OCI-LY3 (cell line): ENCODE data around the gene GPHN.
"Not testable (repeated sequence)": the region's sequence is repeated elsewhere in the genome, so short reads cannot be mapped to it uniquely, and the experiment has no call there.

Experiments
- H2AFZ ChIP-seq: fragments of 200-600, 300-600 bp; shearing (Covaris generic); 2 replicates; pipeline ENCODE4 v1.6.0; 2014; ENCODE audit warnings: antibody characterized with exemption, low read depth, low read length
- H3K27ac ChIP-seq: fragments of 200-600, 300-600 bp; sonication (generic); 2 replicates; pipeline ENCODE4 v1.5.1; 2014; ENCODE audit warnings: mild to moderate bottlenecking, low read length, moderate library complexity, mixed read lengths
- H3K27me3 ChIP-seq: fragments of 200-600, 300-600 bp; sonication (generic); 2 replicates; pipeline ENCODE4 v1.6.1; 2014; ENCODE audit warnings: low read depth, low read length, mixed read lengths
- H3K36me3 ChIP-seq: fragments of 200-600, 300-600 bp; sonication (generic); replicated peaks from 2 replicates; pipeline ENCODE3; 2014; ENCODE audit warnings: low read depth, low read length, mixed read lengths
- H3K4me1 ChIP-seq: fragments of 300-600, 200-600 bp; sonication (generic); 2 replicates; pipeline ENCODE4 v1.6.1; 2014; ENCODE audit warnings: low read length, mixed read lengths
- H3K4me2 ChIP-seq: fragments of 200-600, 300-600 bp; sonication (generic); 2 replicates; pipeline ENCODE4 v1.6.1; 2014; ENCODE audit warnings: low read length, mixed read lengths
- H3K4me3 ChIP-seq: fragments of 300-600, 200-600 bp; sonication (generic); 2 replicates; pipeline ENCODE4 v1.5.1; 2014; ENCODE audit warnings: antibody characterized with exemption, mild to moderate bottlenecking, low read length, moderate library complexity
- H3K79me2 ChIP-seq: fragments of 300-600, 200-600 bp; shearing (Covaris generic); 2 replicates; pipeline ENCODE4 v1.6.1; 2014; ENCODE audit warnings: mild to moderate bottlenecking, low read length, mixed read lengths
- H3K9ac ChIP-seq: fragments of 300-600, 200-600 bp; shearing (Covaris generic); 2 replicates; pipeline ENCODE4 v1.6.0; 2014; ENCODE audit warnings: mild to moderate bottlenecking, low read length, moderate library complexity
- H3K9me3 ChIP-seq: fragments of 200-600, 300-600 bp; shearing (Covaris generic); 2 replicates; pipeline ENCODE4 v1.6.1; 2014; ENCODE audit warnings: low read length, mixed read lengths; ENCODE audit not compliant: insufficient read depth
- H4K20me1 ChIP-seq: fragments of 200-600, 300-600 bp; sonication (generic); 2 replicates; pipeline ENCODE4 v1.6.1; 2016; ENCODE audit warnings: low read length, mixed read lengths; ENCODE audit not compliant: insufficient read depth
- CTCF ChIP-seq: fragments of 200-600, 300-600 bp; sonication (generic); IDR thresholded peaks from 2 replicates; pipeline ENCODE4 v1.5.1; 2014; ENCODE audit warnings: antibody characterized with exemption, low read length, low read depth
- EZH2phosphoT487 ChIP-seq: fragments of 200-600 bp; shearing (Covaris generic); IDR thresholded peaks from 2 replicates; pipeline ENCODE4 v1.6.1; 2018; ENCODE audit warnings: antibody characterized with exemption, mixed run types, low read depth

Gene GPHN

GRCh38 chr14:66541627-66542026 is 33.7 kb downstream of the GPHN start:
- TF ChIP-seq CTCF = no peak
- TF ChIP-seq EZH2phosphoT487 = no peak
- H4K20me1 ChIP-seq = peaks cover 16% of the 10 kb centered on the region; the same call in 1 of the 2 replicates
- H2AFZ ChIP-seq = no peak overlapping the region
- no peak overlapping the region for H3K4me3 ChIP-seq
- no peaks in the 10 kb centered on the region for H3K36me3 ChIP-seq
- 0 out of 2 replicates have a peak, but pooled peaks cover 3% of the 10 kb centered on the region for H3K4me1 ChIP-seq
- no peak overlapping the region for H3K27ac ChIP-seq
- no peak overlapping the region for H3K4me2 ChIP-seq
- peaks cover 70% of the 10 kb centered on the region for H3K79me2 ChIP-seq
- H3K9ac ChIP-seq = no peak overlapping the region
- no peaks in the 10 kb centered on the region for H3K9me3 ChIP-seq
- H3K27me3 ChIP-seq = no peaks in the 10 kb centered on the region

DNA sequence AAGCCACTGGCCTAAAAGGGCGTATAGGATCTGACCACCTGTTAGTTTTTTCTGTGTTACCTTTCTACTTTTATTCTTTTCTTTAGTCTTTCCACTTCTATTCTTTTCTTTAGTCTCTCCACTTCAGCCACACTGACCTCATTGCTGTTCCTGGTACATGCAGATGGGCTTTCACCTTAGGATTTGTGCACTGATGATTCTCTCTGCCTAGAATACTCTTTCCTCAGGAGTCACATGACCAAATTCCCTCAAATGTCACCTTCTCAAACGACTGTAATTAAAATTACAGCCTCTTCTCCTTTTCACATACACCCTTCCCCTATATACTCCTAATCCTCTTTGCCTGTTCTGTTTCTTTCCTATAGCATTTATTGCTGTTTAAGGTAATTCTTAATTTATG is 36.0 kb downstream of the GPHN start:
- Histone ChIP-seq H3K4me1 (0 out of 2 replicates have a peak, but pooled peaks cover under 1% of the 10 kb centered on the region), H3K9ac (no peak overlapping the region), H4K20me1 (peaks cover 16% of the 10 kb centered on the region; the same call in 1 of the 2 replicates), H3K9me3 (no peaks in the 10 kb centered on the region), H3K4me2 (no peak overlapping the region), H2AFZ (no peak overlapping the region), H3K36me3 (no peaks in the 10 kb centered on the region), H3K79me2 (peaks cover 47% of the 10 kb centered on the region), H3K4me3 (no peak overlapping the region), H3K27me3 (no peaks in the 10 kb centered on the region), H3K27ac (no peak overlapping the region)
- no peak for TF ChIP-seq CTCF
- TF ChIP-seq EZH2phosphoT487 = no peak

DNA sequence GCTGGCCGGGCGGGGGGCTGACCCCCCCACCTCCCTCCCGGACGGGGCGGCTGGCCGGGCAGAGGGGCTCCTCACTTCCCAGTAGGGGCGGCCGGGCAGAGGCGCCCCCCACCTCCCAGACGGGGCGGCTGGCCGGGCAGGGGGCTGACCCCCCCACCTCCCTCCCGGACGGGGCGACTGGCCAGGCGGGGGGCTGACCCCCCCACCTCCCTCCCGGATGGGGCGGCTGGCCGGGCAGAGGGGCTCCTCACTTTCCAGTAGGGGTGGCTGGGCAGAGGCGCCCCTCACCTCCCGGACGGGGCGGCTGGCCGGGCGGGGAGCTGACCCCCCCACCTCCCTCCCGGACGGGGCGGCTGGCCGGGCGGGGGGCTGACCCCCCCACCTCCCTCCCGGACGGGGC is 37.2 kb downstream of the GPHN start:
- H2AFZ ChIP-seq, H3K9ac ChIP-seq, H3K27ac ChIP-seq, H3K4me1 ChIP-seq, H3K4me3 ChIP-seq, H3K27me3 ChIP-seq, H3K4me2 ChIP-seq, H3K9me3 ChIP-seq, H4K20me1 ChIP-seq, H3K36me3 ChIP-seq: not testable (repeated sequence)
- H3K79me2 ChIP-seq = peaks cover 38% of the 10 kb centered on the region

GRCh38 chr14:66545751-66546150 is 37.8 kb downstream of the GPHN start:
- H4K20me1 ChIP-seq, H3K27me3 ChIP-seq: not testable (repeated sequence)

DNA sequence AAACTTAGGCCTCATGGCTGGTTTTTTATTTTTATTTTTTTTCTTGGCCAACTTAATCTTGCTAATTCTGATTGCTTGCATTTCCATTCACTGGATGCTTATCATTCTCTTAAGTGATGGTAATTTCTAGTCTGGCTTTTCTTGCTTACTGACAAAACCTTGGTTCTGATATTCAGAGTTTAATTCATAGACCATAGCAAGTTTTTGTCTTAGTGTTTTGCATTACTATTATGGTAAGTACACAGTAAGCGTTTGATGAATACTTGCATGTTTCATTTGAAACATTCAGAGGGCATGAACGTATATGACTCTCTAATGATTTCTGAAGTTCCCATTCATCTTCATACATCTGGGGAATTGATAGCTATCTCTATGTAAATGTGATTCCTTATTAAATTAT is 55.8 kb downstream of the GPHN start:
- TF ChIP-seq EZH2phosphoT487 (no peak), CTCF (no peak)
- Histone ChIP-seq H3K4me1 (no peaks in the 10 kb centered on the region), H3K4me2 (no peak overlapping the region), H4K20me1 (no peaks in the 10 kb centered on the region), H3K36me3 (no peaks in the 10 kb centered on the region), H3K27me3 (no peaks in the 10 kb centered on the region), H3K9me3 (no peaks in the 10 kb centered on the region), H2AFZ (no peak overlapping the region), H3K9ac (no peak overlapping the region), H3K27ac (no peak overlapping the region), H3K79me2 (peaks cover 48% of the 10 kb centered on the region), H3K4me3 (no peak overlapping the region)

More at GRCh38 chr14:66545751-66546150, 37.8 kb downstream of the GPHN start:
- H3K9ac ChIP-seq, H2AFZ ChIP-seq, H3K27ac ChIP-seq, H3K4me2 ChIP-seq, H3K9me3 ChIP-seq, H3K36me3 ChIP-seq, H3K4me1 ChIP-seq, H3K4me3 ChIP-seq: not testable (repeated sequence)
- H3K79me2 ChIP-seq = peaks cover 33% of the 10 kb centered on the region
